HL-60 (cell line): Measurements from ENCODE around the gene SERTAD1.

ENCODE experiments used
- DNase-seq, 2 experiments: peaks; one replicate each; pipeline ENCODE4 v3.0.0-alpha.2; 2010 to 2020; ENCODE audit warnings: low read depth in 1 of 2, low spot score in 1 of 2
- H3K27ac ChIP-seq: fragments of 250-450 bp; sonication (Bioruptor Pico); replicated peaks from 2 replicates; pipeline ENCODE4 v1.5.1; 2020; ENCODE audit warnings: mild to moderate bottlenecking, moderate library complexity
- H3K27me3 ChIP-seq: fragments of 250-450 bp; sonication (Bioruptor Pico); 2 replicates; pipeline ENCODE4 v1.5.1; 2021; ENCODE audit warnings: mild to moderate bottlenecking, moderate library complexity; ENCODE audit not compliant: insufficient read depth, poor library complexity, severe bottlenecking
- H3K4me3 ChIP-seq: replicated peaks from 2 replicates; pipeline ENCODE4 v1.5.1; 2011; ENCODE audit warnings: mild to moderate bottlenecking, control low read depth, low read length; ENCODE audit not compliant: insufficient read depth
- CTCF ChIP-seq: IDR thresholded peaks from one replicate; pipeline ENCODE4 v1.5.1; 2011; ENCODE audit warnings: low read length, control low read depth, inconsistent platforms; ENCODE audit not compliant: insufficient read depth
- GABPA ChIP-seq: IDR thresholded peaks from 2 replicates; pipeline ENCODE4 v1.6.1; 2012; ENCODE audit warnings: low read depth
- POLR2AphosphoS5 ChIP-seq: IDR thresholded peaks from 2 replicates; pipeline ENCODE4 v1.6.1; 2012; ENCODE audit warnings: low read depth
- REST ChIP-seq: IDR thresholded peaks from 2 replicates; pipeline ENCODE4 v1.6.1; 2012; ENCODE audit warnings: low read depth; ENCODE audit not compliant: insufficient replicate concordance
- SPI1 ChIP-seq: IDR thresholded peaks from 2 replicates; pipeline ENCODE4 v1.6.1; 2012; ENCODE audit warnings: low read depth, mild to moderate bottlenecking, borderline replicate concordance

Gene SERTAD1

GRCh38 chr19:40376286-40376862 lies 49.4 kb downstream of the SERTAD1 start:
- peak in 1 of 2 experiments; percentile 19 for DNase-seq
- Histone ChIP-seq H3K27ac (no peak overlapping the region), H3K27me3 (no peaks in the 10 kb centered on the region), H3K4me3 (no peak overlapping the region)
- TF ChIP-seq CTCF (no peak), POLR2AphosphoS5 (no peak), SPI1 (peak; percentile 40; the same call in 1 of the 2 replicates)

DNA sequence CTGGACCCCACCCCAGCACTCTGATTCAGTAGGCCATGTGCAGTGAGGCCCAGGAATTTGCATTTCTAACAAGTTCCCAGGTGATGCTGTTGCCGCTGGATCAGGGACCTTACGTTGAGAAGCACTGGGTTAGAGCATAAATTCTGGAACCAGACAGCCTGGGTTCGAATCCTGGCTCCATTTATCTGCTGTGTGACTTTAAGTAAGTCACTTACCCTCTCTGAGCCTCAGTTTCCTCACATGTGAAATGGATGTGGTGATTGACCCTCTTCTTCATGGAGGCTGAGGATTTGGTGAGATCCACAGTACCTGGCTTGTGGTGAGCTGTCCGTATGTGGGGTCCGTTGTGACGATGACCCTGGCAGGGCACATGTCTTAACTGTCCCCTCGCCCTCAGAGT lies 51.7 kb downstream of the SERTAD1 start:
- no peaks in the 10 kb centered on the region for H3K27me3 ChIP-seq
- H3K4me3 ChIP-seq = no peak overlapping the region
- DNase-seq = no peak
- no peak overlapping the region for H3K27ac ChIP-seq
- no peak for TF ChIP-seq REST
- TF ChIP-seq CTCF = no peak
- TF ChIP-seq SPI1 = no peak
- TF ChIP-seq POLR2AphosphoS5 = no peak
- no peak for TF ChIP-seq GABPA

- TF ChIP-seq SPI1 = no peak
These were observed 54.0 kb downstream of the SERTAD1 start for GRCh38 chr19:40371802-40372122.

More at GRCh38 chr19:40371802-40372122, 54.0 kb downstream of the SERTAD1 start:
- no peaks in the 10 kb centered on the region for H3K27me3 ChIP-seq
- no peak for DNase-seq
- H3K27ac ChIP-seq = no peak overlapping the region
- H3K4me3 ChIP-seq = no peak overlapping the region
